Suppressor macrophage treated with lipopolysaccharide for 1 hour (primary cell): ENCODE measurements around the gene SERP1.

Experiments used
- DNase-seq, 3 donors: peaks; one replicate each; pipeline ENCODE4 v3.0.0-alpha.2; 2020 to 2022

The SERP1 gene

GRCh38 chr3:150546226-150547044, at the start of gene SERP1, which contains the start of gene EIF2A:
Gene SERP1, minus strand, starts transcription at chr3:150546496. Its CDS starts 361 bp downstream, at chr3:150546135.
Gene EIF2A, plus strand, starts transcription at chr3:150546787. Its CDS starts 16 bp downstream, at chr3:150546803.
- DNase-seq, result peak; percentile 99 to 100 (median 100)

GRCh38 chr3:150594150-150594549, 47.9 kb upstream of the SERP1 start:
- peak in 2 of 3 donors; percentile 13 to 37 for DNase-seq

GRCh38 chr3:150589759-150590158, 43.5 kb upstream of the SERP1 start:
- DNase-seq, result no peak

GRCh38 chr3:150588027-150588830, 41.9 kb upstream of the SERP1 start:
- DNase-seq, result no peak

- DNase-seq, result no peak
Observed at GRCh38 chr3:150583028-150583427, 36.7 kb upstream of the SERP1 start.

GRCh38 chr3:150582620-150583019, 36.3 kb upstream of the SERP1 start:
- DNase-seq, result no peak

GRCh38 chr3:150581174-150581573, 34.9 kb upstream of the SERP1 start:
- no peak for DNase-seq

- DNase-seq, result peak in 2 of 3 donors; percentile 10 to 18
Observed at GRCh38 chr3:150577855-150578254, 31.6 kb upstream of the SERP1 start.

GRCh38 chr3:150567328-150567727, 21.0 kb upstream of the SERP1 start:
- no peak for DNase-seq

GRCh38 chr3:150564243-150564642, 17.9 kb upstream of the SERP1 start:
- no peak for DNase-seq

GRCh38 chr3:150557725-150558124, 11.4 kb upstream of the SERP1 start:
- DNase-seq, result no peak

- DNase-seq, result no peak
Observed at GRCh38 chr3:150556792-150557191, 10.5 kb upstream of the SERP1 start.

- DNase-seq, result no peak
Observed at GRCh38 chr3:150555859-150556436, 9.7 kb upstream of the SERP1 start.

- peak; percentile 35 to 65 (median 52) for DNase-seq
Observed at GRCh38 chr3:150547045-150547741, 897 bp upstream of the SERP1 start.

- DNase-seq, result peak in 2 of 3 donors; percentile 7 to 13
Observed at GRCh38 chr3:150545419-150546225, 674 bp downstream of the SERP1 start.

- DNase-seq, result peak in 1 of 3 donors; percentile 10
Observed at GRCh38 chr3:150544726-150545125, 1.6 kb downstream of the SERP1 start.

- peak in 2 of 3 donors; percentile 31 to 41 for DNase-seq
Observed at GRCh38 chr3:150544041-150544440, 2.3 kb downstream of the SERP1 start.

- no peak for DNase-seq
Observed at GRCh38 chr3:150543531-150543930, 2.8 kb downstream of the SERP1 start.

- no peak for DNase-seq
Observed at GRCh38 chr3:150543128-150543527, 3.2 kb downstream of the SERP1 start.

GRCh38 chr3:150540991-150541390, 5.3 kb downstream of the SERP1 start:
- peak in 2 of 3 donors; percentile 54 to 57 for DNase-seq

- no peak for DNase-seq
Observed at GRCh38 chr3:150540297-150540696, 6.0 kb downstream of the SERP1 start.
